NCI-H2171 treated with DMSO at 0.1 percent for 48 hours (cell line): Measurements from ENCODE around the gene ANKRD26.

Experiments
- DNase-seq: peaks from one replicate; lab custom pipeline; 2025; lab: John Stamatoyannopoulos, UW

Gene ANKRD26

DNA sequence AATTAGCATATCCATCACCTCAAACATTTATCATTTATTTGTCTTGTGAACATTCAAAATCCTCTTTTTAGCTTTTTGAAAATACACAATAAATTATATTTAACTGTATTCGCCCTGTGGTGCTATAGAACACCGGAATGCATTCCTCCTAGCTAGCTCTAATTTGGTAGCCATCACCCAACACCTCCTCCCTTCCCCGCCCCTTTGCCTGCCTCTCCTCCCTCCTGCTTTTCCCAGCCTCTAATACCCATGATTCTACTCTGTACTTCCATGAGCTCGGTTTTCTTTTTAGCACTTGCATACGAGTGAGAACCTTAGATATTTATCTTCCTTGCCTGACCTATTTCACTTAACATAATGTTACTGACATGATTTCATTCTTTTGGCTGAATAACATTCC lies 80.1 kb downstream of the ANKRD26 start:
- DNase-seq: no peak

DNA sequence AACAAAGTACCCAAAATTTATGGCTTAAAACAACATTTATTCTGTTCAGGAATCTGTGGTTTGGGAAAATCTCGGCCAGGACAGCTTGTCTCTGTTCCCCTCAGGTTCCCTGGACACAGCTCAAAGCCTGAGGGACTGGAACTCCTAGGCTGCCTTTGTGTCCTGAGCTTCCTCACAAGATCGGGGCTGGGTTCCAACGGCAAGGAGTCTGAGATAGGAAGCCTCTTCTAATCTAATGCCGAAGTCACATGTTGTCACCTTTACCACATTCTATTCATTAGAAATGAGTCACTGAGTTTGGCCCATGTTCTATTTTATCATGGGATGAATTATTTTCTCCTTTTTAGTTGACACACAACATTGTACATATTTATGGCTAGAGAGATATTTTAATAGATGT lies 80.5 kb downstream of the ANKRD26 start:
- DNase-seq: no peak

DNA sequence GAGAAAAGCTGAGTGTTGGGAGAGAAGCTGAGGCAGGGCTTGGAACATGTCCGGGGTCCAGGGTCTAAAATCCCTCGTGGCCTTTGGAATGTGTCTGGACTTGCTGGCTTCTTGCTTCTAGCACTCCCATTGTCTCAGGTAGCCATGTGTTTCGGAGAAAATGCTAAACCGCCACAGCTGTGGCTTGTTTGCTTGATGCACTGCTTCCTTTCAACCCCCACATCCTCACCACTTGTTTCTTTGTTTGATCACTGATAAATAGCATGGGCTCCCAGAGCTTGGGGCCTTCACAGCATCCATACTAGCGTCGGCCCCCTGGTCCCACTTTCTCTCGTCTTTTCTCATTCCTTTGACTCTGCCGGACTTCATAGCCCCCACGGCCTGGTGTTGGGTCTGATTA lies 102.7 kb downstream of the ANKRD26 start:
- no peak for DNase-seq

DNA sequence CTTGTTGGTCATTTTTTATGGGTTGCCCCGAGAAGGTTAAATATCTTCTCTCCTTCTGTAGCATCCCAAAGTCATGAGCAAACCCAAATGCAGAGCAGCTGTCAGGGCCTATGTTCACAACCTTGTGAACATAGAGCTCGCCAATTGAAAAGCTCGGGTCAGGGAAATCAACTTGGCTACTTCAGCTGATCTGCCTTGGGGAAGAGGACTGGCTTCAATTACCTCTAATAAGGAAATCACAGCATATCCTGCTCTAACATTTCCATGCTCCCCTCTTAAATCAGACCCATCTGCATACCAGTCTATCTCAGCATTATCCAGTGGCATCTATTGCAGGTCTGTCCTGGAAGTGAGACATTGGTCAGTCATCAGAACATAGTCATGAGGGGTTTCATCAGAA lies 105.6 kb downstream of the ANKRD26 start:
- no peak for DNase-seq

DNA sequence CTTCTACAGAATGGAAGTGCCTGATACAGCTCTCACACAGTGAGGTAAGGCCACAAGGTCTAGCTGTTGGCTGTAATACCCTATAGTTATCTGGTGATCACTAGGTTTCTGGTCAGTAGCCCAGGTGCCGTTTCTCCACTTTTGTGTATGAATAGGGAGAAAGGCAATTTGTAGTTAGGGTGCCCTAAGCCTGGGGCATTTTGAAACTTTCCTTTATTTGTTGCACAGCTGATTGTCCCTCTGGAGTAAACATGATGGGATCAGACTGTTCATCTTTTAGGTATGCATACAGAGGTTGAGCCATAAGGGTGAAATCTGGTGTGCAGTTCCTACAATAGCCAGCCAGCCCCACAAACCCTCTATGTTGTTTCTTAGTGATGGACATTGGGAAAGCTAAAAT lies 112.4 kb downstream of the ANKRD26 start:
- DNase-seq: no peak

DNA sequence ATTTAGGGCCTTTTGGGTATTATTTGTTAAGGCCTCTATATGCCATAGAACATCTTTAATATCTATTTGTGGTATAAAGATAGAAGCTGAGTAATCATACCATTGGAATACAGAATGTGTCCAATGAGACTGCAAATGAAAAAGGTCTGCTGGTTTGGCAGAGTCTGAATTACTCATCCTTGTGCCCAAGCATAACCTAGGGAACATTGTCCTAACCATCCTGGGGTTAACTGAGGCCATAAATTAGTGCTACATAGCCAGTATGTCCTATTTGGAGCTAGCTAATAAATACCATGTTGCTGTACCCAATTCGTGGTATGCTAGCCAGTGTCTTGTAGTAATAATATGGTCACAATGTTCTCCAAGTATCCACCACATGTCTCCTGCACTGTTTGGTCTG lies 117.1 kb downstream of the ANKRD26 start:
- DNase-seq: no peak

DNA sequence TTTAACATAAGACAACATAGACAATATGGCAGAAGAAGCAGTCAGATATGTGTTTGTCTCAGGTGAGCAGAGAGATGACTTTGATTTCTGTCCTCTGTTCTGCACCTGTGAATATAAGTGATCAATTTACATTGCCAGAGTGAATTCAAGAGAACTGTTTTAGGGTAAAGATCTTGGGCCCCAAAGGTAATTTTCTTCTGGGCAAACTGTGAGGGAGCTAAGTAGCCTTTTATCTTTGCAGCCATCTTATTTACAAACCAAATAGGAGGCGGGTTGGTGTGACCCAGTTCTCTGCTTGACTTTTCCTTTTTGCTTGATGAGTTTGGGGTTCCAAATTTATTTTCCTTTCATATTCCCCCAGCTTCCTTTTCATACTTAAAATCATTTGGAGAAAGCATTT lies 118.2 kb downstream of the ANKRD26 start:
- no peak for DNase-seq

DNA sequence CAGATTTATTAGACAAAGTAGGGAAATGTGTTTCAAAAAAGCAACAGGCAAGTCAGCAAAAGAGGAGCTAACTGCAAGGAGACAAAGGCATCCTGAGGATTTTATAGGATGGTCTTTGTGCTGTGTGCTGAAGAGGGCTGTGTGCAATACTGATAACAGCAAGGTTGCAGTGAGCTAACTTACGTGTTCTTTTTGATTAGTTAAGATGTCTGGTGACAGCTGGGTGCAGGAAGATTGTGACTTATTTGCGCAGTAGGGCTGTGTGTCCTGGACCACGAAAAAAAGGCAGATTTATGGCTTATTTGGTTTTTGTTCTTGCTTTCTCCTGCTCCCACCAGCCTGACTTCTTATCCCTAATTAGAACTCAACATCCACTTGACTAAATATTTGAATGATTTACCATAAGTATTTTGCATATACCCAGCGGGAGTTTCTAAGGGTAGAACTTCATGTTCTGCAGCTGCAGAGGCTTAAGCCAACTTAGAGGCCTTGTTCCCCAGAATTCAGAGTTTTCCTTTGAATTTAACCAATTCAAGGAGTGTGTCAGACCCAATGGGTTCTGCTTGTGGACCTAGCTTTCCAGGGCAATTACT lies 119.0 kb downstream of the ANKRD26 start:
- DNase-seq: no peak

DNA sequence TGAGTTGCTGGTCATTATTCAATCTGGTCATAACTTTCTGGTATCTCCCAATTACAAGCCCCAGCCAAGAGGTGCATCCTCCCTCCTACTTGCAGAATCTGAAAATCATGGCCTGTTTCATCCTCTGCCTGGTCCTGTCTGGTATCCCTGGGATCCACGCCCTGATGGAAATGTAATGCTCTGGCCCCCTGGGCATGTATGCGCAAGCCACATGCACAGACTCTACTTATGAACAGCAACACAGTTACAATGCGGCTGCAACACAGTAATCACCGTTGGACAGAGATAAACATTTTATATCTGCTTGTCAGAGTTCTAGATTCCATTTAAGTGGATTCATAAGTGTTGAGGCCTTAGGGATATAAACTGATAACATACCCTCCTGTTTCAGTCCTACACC lies 121.8 kb downstream of the ANKRD26 start:
- no peak for DNase-seq

DNA sequence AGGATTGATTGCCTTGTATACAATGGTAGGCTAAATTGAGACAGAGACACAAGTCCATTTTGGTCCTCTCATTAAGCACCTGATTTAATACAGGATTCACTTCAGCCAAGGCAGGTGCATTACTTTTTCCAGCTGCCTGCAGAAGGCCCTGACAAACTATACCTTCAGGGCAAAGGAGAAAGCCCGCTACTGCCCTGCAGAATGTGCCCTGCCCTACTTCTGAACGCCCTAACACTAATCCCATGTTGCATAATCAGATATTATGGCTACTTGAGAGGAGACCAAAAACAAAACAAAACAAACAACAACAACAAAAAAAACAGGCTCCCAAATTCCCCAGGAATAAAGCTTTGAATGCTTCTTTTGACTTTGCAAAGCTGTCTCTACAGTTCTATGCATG lies 122.7 kb downstream of the ANKRD26 start:
- no peak for DNase-seq

DNA sequence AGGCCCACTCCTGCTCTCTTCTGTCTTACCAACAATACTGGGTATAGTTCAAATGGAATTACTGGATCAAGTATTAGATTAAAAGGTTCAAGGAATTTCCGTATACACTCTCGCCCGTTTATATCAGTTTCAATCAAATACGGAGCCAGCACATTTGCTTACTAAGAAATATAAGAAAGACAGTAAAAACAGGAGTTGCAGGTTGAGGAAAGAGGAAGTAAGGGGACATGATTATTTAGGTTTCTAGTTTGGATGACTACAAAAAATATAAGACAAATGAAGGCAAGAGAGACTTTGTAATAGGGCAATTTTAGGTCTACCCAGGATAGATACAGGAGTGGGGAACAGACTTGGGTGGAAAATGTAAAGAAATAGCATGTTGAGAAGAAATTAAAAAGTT lies 129.6 kb downstream of the ANKRD26 start:
- no peak for DNase-seq

DNA sequence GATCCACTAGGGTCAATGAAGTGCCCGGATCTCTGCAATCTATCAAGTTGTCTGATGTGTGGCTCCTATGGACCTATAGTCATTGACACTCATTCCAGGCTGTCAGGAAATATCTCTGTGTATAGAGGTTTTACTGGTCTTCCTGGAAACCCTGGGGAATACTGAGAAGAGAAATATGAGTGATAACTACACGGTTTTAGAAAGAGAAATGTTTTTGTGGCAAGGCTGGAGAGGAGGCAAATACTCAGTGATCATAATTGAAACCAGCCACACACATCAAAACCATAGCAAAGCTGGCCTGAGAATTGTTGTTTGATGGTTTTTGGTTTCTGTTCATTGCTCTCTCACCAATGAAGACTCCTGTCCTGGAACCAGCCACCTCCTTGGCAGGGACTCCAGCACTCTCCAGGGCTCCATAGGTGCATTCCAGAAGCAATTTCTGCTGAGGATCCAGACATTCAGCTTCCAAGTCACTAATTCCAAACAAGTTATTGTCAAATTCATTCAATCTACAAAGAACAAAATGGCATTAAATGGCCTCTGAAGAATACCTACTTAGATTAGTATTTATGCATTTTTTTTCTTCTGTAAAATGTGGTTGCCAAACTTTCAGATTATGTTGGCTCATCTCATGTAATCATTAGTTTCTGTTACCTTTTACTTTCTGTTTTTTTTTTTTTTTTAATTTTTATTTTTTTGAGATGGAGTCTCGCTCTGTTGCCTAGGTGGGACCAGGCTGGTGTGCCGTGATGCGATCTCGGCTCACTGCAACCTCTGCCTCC lies 131.0 kb downstream of the ANKRD26 start:
- no peak for DNase-seq

DNA sequence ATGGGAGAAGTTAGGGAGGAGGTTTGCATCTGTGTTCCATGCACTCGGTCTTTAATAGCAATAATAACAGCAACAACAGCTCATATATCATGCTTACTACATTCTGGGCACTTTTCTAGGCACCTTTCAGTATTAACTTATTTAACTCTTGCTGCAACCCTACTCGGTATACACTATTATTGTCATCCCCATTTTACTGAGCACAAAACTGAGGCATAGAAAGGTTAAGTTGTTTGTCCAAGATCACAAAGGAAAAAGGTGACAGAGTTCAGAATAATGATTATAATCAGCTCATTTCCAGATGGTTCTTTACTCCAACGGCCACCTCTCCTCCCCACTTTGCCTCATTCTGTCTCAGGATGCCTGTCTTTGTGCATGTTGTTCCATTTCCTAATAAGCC lies 137.5 kb downstream of the ANKRD26 start:
- no peak for DNase-seq

DNA sequence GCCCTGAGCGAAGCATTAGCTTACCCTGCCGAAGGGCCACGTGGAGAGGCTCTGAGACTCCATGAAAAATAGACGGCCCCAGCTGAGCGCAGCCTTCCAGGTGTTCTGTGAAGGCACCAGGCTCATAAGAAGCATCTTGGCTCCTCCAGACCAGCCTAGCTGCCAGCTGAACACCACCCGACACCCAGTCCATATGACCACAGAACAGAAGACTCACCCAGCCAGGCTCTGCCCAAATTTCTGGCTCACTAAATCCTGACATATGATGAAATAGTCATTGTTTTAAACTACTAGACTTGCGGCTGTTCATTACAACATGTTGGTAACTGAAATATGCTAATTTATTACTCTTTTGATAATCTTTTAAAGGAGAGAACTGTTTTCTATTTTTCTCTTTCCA lies 140.0 kb downstream of the ANKRD26 start:
- no peak for DNase-seq

DNA sequence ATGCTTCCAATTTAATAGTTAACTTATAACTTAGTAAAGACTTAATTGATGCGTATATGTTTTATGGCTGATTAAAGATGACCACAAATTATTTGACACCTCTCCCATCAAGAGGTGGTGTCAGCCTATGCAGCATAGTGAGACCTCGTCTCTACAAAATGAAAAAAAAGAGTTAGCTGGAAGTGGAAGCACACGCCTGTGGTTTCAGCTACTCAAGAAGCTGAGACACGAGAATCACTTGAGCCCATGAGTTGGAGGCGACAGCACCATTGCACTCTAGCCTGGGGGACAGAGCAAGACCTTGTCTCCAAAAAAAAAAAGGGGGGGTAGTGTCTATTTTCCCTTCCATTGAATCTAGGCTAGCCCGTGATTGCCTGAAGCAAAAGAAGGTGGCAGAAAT lies 140.5 kb downstream of the ANKRD26 start:
- DNase-seq: no peak
